Measurements from ENCODE around the gene SAG.
"Not testable (repeated sequence)": the region's sequence is repeated elsewhere in the genome, so short reads cannot be mapped to it uniquely, and the experiment has no call there.

SAG gene

DNA sequence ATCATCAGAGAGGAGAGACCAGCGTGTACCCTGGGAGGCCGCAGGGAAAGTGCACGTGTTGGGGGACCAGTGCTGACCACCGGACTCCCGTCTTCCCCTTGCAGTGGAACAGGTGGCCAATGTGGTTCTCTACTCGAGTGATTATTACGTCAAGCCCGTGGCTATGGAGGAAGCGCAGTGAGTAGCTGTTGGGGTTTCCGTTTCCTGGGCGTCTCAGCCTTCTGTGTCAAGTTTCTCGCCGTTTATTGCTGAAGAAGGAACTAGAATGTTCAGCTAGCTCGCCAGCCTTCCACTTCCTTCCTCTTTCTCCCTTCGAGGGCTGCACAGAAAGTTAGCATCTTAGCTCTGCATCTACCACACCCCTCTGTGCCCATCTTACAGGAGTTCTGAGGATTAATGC lies 23.9 kb downstream of the SAG start:
- DNase-seq (ENCODE audit: low read depth) = peak; percentile 51

DNA sequence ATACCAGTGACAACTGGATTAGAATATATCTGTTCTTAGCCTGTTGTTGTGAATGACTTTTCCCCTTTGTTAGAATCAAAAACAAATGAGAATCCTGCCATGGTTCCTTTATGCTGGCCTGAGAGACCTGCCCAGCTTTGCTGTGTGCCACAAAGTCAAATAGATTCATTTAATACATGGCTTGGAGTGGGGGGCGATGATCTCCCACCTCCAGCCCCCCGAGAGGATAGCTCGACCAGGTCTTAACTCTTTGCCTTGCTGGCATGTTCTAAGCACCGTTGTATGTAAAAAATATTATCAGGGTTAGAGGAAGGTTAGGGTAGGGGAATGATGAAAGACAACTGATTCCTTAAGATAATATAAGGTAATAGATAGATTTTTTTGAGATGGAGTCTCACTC lies 24.5 kb downstream of the SAG start:
- DNase-seq (ENCODE audit: low read depth) = no peak

- DNase-seq (ENCODE audit: low read depth) = no peak
Measured at GRCh38 chr2:233334915-233335314, 27.3 kb downstream of the SAG start.

- DNase-seq (ENCODE audit: low read depth) = not testable (repeated sequence)
Measured at GRCh38 chr2:233336091-233336490, 28.5 kb downstream of the SAG start.

GRCh38 chr2:233336541-233336940 lies 28.9 kb downstream of the SAG start:
- no peak for DNase-seq (ENCODE audit: low read depth)

DNA sequence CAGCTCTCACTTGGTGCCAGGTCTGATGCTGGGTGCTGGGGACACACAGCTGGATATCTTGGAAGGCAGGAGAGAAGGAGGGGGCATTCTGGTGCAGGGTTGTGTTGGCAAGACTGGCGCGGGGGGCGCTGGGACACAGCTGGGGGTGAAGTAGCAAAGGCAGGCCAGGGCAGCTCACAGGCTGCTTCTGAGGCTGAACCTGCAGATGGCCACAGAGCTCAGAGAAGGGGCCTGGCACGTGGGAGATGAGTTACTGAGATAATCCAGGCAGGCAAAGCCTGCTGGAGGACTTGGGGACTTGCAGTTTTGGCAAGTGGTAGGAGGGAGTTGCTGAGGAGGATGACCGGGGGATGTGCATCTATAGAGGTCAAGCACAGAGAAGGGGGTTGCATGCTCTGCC lies 30.4 kb downstream of the SAG start:
- DNase-seq (ENCODE audit: low read depth) = no peak

- no peak for DNase-seq (ENCODE audit: low read depth)
Measured at GRCh38 chr2:233338812-233339368, 31.3 kb downstream of the SAG start.

- DNase-seq (ENCODE audit: low read depth) = no peak
Measured at GRCh38 chr2:233339427-233339826, 31.8 kb downstream of the SAG start.

DNA sequence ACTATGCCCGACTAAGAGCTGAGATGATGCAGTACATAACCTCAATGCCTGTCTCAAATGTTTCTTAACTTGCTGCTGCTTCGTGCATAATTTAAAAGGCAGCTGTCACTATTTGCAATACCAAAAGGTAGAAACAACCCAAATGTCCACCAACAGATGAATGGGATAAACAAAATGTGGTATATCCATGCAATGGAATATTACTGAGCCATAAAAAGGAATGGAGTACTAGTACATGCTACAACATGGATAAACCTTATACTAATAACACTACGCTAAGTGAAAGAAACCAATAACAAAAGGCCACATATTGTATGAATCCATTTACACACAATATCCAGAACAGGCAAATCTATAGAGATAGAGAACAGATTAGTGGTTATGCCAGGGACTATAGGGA lies 33.7 kb downstream of the SAG start:
- no peak for DNase-seq (ENCODE audit: low read depth)

- no peak for DNase-seq (ENCODE audit: low read depth)
Measured at GRCh38 chr2:233342301-233342700, 34.7 kb downstream of the SAG start.

DNA sequence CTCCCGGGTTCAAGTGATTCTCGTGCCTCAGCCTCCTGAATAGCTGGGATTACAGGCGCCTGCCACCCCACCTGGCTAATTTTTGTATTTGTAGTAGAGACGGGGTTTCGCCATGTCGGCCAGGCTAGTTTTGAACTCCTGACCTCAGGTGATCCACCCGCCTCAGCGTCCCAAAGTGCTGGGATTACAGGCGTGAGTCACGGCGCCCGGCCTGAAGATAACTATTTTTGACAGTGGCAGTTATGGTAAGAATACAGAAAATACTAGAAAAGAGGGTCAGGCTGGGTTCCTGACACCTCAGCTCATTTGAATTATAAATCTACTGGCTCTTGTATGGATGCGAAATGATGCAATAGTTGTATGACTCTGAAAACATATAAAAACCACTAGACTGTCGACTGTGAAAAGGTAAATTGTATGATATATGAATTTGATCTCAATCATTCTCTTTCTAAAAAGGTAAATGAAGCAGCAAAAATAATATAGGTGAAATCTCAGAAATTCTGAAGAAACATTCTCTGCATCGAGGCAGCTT lies 35.6 kb downstream of the SAG start:
- DNase-seq (ENCODE audit: low read depth) = no peak

DNA sequence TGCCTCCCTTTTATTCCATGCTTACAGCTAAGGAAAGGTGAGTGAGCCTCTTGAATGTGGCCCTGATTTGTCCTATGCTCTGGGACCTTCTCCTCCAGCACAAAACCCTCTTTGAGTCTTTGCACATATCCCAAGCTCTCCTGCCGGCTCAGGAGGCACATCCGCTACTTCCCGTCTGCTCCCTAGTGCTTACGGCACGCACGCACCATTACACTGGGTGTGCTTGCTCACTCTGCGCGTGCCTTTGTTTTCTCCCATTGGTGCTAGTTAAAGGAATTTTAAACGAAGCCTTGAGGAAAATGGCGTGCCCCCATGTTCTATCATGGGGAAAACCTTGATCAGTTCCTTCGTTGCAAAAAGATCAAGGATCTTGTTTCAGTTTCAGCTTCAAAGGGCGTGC lies 38.8 kb downstream of the SAG start:
- no peak for DNase-seq (ENCODE audit: low read depth)

DNA sequence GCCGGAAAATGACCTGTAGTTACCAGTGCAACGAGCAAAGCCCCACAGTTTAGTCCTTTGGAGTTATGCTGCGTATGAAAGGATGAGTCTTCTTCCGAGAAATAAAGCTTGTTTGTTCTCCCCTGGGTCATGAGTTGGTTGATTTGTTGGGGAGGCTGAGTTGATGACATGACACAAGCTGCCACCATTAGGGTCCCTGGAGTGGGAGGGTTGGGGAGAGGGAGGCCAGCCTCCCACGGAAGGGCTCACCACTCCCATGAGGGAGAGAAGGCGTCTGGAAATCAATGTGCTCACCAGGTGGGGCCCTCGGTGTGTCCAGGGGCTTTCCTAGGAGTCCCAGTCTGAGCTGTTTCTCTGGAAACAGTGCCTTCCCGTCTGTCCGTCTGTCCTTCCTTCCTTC lies 39.3 kb downstream of the SAG start:
- no peak for DNase-seq (ENCODE audit: low read depth)

- DNase-seq (ENCODE audit: low read depth) = no peak
Measured at GRCh38 chr2:233349005-233349998, 41.7 kb downstream of the SAG start.

GRCh38 chr2:233350708-233351107 lies 43.1 kb downstream of the SAG start:
- no peak for DNase-seq (ENCODE audit: low read depth)

GRCh38 chr2:233351423-233351822 lies 43.8 kb downstream of the SAG start:
- DNase-seq (ENCODE audit: low read depth) = no peak

- no peak for DNase-seq (ENCODE audit: low read depth)
Measured at GRCh38 chr2:233352141-233352842, 44.7 kb downstream of the SAG start.

DNA sequence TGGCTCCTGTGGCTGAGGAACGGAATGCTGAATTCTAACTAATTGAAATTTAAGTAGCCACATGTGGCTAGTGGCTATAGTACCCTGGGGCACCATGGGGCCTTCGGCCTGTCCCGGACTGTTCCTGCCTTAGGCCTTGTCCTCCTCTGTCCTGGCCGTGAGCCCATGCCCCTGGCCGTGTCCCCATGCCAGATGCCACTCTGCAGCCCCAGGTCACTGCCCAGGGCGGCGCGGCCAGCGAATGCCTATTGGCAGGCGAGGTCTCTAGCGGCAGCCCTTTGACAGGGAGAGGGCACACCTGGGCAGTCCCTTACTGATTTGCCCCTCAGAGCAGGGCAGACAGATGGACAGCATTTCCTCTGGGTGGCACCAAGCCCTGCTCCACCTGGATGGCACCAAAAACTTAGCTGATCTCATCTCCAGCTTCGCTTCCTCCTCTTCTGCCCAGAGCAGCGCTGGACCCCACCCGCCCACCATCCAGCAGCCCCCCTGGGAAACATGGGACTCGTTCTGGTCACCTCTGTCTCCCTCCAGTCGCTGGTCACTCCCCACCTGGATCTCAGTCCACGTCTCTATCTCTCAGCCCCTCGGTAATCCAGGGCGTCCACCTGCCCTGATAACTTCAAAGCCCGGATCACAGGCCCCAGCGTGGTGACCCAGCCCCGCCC lies 45.6 kb downstream of the SAG start:
- DNase-seq (ENCODE audit: low read depth) = no peak

- peak; percentile 42 for DNase-seq (ENCODE audit: low read depth)
Measured at GRCh38 chr2:233353769-233354499, 46.3 kb downstream of the SAG start, which contains the start of gene DGKD. Gene DGKD (plus strand): TSS chr2:233354494. CDS start chr2:233354519, 25 bp downstream.

- DNase-seq (ENCODE audit: low read depth) = no peak
Measured at GRCh38 chr2:233354500-233354924, 46.9 kb downstream of the SAG start.

GRCh38 chr2:233354971-233355574 lies 47.5 kb downstream of the SAG start:
- no peak for DNase-seq (ENCODE audit: low read depth)
